ENCODE results near the gene CCDC182. TPM values are rescaled to one million over a fixed set of nuclear protein-coding genes. Genes with fewer than 3 reads are reported as not detected.
A peak's percentile ranks its signal among the peaks of the same experiment; 100 is the strongest.

Gene CCDC182
- total and polyA plus RNA-seq, 2 experiments from 2014 or later = not detected

DNA sequence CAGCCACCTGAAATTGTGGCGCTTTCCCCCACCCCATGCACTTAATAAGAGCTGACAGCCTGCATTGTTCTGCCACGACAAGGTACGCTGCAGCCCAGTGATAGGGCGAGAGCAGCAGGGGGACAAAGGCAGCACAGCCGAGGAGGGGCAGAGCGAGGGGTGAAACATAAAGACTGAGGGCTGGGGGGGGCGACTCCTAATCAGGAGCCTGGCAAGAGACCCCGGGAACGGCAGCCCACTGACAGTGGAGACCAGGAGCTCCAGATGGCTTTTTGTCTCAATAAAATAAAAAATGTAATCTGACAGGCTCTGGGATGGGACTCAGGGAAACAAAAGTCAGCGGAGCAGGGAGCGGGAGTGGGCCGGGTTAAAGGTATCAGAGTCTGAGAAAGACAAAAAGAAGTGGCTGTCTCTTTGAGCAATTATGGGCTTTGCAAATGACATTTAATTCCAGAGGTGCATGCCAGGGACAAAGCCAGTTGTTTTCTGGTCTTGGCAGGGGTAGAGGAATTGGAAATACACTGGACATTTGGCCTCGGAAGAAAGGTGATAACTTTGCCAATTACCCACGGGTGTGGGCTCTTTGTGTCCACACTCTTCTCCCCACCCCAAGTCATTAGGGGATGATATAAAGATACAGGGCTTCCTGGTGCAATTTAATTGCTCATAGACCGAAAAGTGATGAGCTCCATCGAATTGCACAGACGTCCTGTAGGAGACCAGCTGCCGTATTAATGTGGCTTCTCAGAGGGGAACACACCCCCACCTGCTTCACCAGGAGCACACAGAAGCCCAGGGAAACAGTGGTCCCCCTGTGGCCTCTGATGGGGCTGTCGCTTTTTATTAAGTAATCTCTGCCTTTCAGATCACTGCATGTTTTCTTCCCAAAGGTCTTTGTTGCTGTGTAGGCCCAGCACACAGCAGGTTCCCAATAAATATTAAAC lies 17.6 kb upstream of the CCDC182 start (continued):
- TF ChIP-seq, protein P1, sequence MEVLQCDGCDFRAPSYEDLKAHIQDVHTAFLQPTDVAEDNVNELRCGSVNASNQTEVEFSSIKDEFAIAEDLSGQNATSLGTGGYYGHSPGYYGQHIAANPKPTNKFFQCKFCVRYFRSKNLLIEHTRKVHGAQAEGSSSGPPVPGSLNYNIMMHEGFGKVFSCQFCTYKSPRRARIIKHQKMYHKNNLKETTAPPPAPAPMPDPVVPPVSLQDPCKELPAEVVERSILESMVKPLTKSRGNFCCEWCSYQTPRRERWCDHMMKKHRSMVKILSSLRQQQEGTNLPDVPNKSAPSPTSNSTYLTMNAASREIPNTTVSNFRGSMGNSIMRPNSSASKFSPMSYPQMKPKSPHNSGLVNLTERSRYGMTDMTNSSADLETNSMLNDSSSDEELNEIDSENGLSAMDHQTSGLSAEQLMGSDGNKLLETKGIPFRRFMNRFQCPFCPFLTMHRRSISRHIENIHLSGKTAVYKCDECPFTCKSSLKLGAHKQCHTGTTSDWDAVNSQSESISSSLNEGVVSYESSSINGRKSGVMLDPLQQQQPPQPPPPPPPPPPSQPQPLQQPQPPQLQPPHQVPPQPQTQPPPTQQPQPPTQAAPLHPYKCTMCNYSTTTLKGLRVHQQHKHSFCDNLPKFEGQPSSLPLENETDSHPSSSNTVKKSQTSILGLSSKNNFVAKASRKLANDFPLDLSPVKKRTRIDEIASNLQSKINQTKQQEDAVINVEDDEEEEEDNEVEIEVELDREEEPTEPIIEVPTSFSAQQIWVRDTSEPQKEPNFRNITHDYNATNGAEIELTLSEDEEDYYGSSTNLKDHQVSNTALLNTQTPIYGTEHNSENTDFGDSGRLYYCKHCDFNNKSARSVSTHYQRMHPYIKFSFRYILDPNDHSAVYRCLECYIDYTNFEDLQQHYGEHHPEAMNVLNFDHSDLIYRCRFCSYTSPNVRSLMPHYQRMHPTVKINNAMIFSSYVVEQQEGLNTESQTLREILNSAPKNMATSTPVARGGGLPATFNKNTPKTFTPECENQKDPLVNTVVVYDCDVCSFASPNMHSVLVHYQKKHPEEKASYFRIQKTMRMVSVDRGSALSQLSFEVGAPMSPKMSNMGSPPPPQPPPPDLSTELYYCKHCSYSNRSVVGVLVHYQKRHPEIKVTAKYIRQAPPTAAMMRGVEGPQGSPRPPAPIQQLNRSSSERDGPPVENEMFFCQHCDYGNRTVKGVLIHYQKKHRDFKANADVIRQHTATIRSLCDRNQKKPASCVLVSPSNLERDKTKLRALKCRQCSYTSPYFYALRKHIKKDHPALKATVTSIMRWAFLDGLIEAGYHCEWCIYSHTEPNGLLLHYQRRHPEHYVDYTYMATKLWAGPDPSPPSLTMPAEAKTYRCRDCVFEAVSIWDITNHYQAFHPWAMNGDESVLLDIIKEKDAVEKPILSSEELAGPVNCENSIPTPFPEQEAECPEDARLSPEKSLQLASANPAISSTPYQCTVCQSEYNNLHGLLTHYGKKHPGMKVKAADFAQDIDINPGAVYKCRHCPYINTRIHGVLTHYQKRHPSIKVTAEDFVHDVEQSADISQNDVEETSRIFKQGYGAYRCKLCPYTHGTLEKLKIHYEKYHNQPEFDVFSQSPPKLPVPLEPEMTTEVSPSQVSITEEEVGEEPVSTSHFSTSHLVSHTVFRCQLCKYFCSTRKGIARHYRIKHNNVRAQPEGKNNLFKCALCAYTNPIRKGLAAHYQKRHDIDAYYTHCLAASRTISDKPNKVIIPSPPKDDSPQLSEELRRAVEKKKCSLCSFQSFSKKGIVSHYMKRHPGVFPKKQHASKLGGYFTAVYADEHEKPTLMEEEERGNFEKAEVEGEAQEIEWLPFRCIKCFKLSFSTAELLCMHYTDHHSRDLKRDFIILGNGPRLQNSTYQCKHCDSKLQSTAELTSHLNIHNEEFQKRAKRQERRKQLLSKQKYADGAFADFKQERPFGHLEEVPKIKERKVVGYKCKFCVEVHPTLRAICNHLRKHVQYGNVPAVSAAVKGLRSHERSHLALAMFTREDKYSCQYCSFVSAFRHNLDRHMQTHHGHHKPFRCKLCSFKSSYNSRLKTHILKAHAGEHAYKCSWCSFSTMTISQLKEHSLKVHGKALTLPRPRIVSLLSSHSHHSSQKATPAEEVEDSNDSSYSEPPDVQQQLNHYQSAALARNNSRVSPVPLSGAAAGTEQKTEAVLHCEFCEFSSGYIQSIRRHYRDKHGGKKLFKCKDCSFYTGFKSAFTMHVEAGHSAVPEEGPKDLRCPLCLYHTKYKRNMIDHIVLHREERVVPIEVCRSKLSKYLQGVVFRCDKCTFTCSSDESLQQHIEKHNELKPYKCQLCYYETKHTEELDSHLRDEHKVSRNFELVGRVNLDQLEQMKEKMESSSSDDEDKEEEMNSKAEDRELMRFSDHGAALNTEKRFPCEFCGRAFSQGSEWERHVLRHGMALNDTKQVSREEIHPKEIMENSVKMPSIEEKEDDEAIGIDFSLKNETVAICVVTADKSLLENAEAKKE (CRISPR knock-in tag; IDR thresholded peaks at IDR 0.05) = no peak

DNA sequence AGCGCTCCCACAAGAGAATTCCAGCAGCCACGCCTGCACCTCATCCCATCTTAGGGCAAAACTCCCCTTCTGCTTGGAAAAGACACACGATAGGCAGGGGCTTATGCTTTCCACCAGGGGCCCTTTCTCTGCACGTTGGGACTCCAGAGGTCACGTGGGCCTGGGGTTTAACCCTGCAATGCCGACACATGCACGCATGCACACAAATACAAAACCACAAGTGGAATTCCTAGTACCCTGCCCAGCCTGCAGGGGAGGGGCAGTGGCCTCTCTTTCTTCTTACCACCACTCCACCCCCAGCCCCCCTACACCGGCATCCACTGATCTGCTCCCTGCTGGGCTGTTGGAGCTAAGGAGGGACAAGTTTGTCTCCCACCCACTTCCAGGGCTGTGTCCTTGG lies 16.8 kb upstream of the CCDC182 start:
- no peaks in the 10 kb centered on the region for H4K20me1 ChIP-seq (replicated peaks; ENCODE audit: insufficient read depth)
- H3F3A ChIP-seq (replicated peaks; ENCODE audit: low read depth) = no peaks in the 10 kb centered on the region
- H3K27me3 ChIP-seq (ENCODE audit: insufficient read depth) = no peaks in the 10 kb centered on the region
- Mint-ChIP-seq H3K4me3 (no peak overlapping the region), H3K27ac (no peak overlapping the region), H3K36me3 (ENCODE audit: low read depth) (no peaks in the 10 kb centered on the region), H3K9me3 (no peaks in the 10 kb centered on the region), H3K4me1 (peaks cover 18% of the 10 kb centered on the region), H3K27me3 (ENCODE audit: insufficient read depth, low read depth, poor library complexity) (peaks cover 3% of the 10 kb centered on the region)
- H3K36me3 ChIP-seq (ENCODE audit: insufficient read depth) = no peaks in the 10 kb centered on the region
- DNase-seq (ENCODE audit: low spot score) (peak; percentile 31), ATAC-seq (peak; percentile 46)
- no peaks in the 10 kb centered on the region for H3K79me2 ChIP-seq (replicated peaks; ENCODE audit: insufficient read depth)
- H3K4me3 ChIP-seq = no peak overlapping the region
- H3K27ac ChIP-seq (ENCODE audit: low read depth) = no peak overlapping the region
- H3K9me2 ChIP-seq (ENCODE audit: insufficient read depth) = no peaks in the 10 kb centered on the region
- H3K4me1 ChIP-seq (ENCODE audit: insufficient read depth) = peaks cover 13% of the 10 kb centered on the region
- peak overlapping the region; percentile 80 for H2AFZ ChIP-seq
- H3K4me2 ChIP-seq = 0 out of 2 replicates have a peak overlapping the region, but pooled peaks have one; percentile 6
- TF ChIP-seq STAT1 (IDR thresholded peaks at IDR 0.05; ENCODE audit: unreplicated experiment) = no peak
- TF ChIP-seq NANOG (IDR thresholded peaks at IDR 0.05; ENCODE audit: borderline replicate concordance) = no peak
- no peak for TF ChIP-seq POLR2AphosphoS5 (IDR thresholded peaks at IDR 0.05; ENCODE audit: low read depth)
- TF ChIP-seq CREB1 (CRISPR knock-in tag; IDR thresholded peaks at IDR 0.05; ENCODE audit: low read depth) = no peak
- TF ChIP-seq EZH2 (IDR thresholded peaks at IDR 0.05; ENCODE audit: low read depth, unreplicated experiment) = no peak
- no peak for TF ChIP-seq ZNF114 (CRISPR knock-in tag; IDR thresholded peaks at IDR 0.05)
- TF ChIP-seq, protein P1 (CRISPR knock-in tag; IDR thresholded peaks at IDR 0.05) = no peak
